GM12878 (cell line): ENCODE data around the gene CFAP299. TPM values are rescaled to one million over a fixed set of nuclear protein-coding genes. Genes with fewer than 3 reads are reported as not detected.

Experiments used
- ATAC-seq: fragments of 200-7000 bp; cut with Tn5 transposase; 3 replicates; pipeline ENCODE4 v1.9.1; 2020; ENCODE audit warnings: mild to moderate bottlenecking, moderate library complexity
- BruUV-seq: library from RNA; stranded (reverse); fragments of 400-500 nt; replicated peaks from 2 replicates; lab custom pipeline; 2021; lab: Mats Ljungman, UMichigan
- CTCF ChIA-PET: fragments of 300-600 bp; sonication (Branson Sonifier 250); formaldehyde crosslinking; extraction: SDS; loops from one replicate; lab custom pipeline; 2021; ENCODE audit warnings: inconsistent platforms; lab: Yijun Ruan, JAX
- POLR2A ChIA-PET: fragments of 350-600 bp; formaldehyde crosslinking; extraction: SDS; loops from one replicate; lab custom pipeline; 2021; ENCODE audit warnings: inconsistent platforms; lab: Charles Lee
- RAD21 ChIA-PET: fragments of 300-600 bp; sonication (Branson Sonifier 250); formaldehyde crosslinking; loops from one replicate; lab custom pipeline; 2023; ENCODE audit warnings: antibody characterized with exemption; ENCODE audit not compliant: unreplicated experiment; lab: Charles Lee
- SMC1A ChIA-PET: fragments of 300-600 bp; sonication (Branson Sonifier 250); formaldehyde crosslinking; loops from one replicate; lab custom pipeline; 2023; ENCODE audit not compliant: unreplicated experiment, uncharacterized antibody; lab: Charles Lee
- DNase-seq: peaks from one replicate; pipeline ENCODE4 v3.0.0-alpha.2; 2011; ENCODE audit warnings: low read depth, low spot score
- FAIRE-seq: peaks from 3 replicates; lab custom pipeline; 2011; peaks lifted over from hg19 to GRCh38; lab: Jason Lieb, UNC
- H2AFZ ChIP-seq: 2 replicates; pipeline ENCODE4 v1.6.0; 2011; ENCODE audit warnings: low read depth, low read length, control low read depth; ENCODE audit not compliant: control insufficient read depth
- H3K27ac ChIP-seq: 2 replicates; pipeline ENCODE4 v1.5.1; 2011; ENCODE audit warnings: control low read depth; ENCODE audit not compliant: control insufficient read depth, insufficient read depth
- H3K27me3 ChIP-seq, 2 experiments: replicated peaks in 1 of 2; 2 replicates each; pipeline versions ENCODE4 v1.6.0 to v1.6.1; 2011; ENCODE audit warnings: low read length in 1 of 2; ENCODE audit not compliant: control insufficient read depth in 2 of 2, insufficient read depth in 2 of 2
- H3K36me3 ChIP-seq, 2 experiments: 2 replicates each; pipeline ENCODE4 v1.5.1; 2011; ENCODE audit warnings: low read length in 1 of 2; ENCODE audit not compliant: control insufficient read depth in 2 of 2, insufficient read depth in 2 of 2
- H3K4me1 ChIP-seq: 2 replicates; pipeline ENCODE4 v1.6.1; 2011; ENCODE audit warnings: mild to moderate bottlenecking, low read length, moderate library complexity, mixed read lengths; ENCODE audit not compliant: control insufficient read depth, insufficient read depth
- H3K4me2 ChIP-seq: 2 replicates; pipeline ENCODE4 v1.6.0; 2011; ENCODE audit warnings: control low read depth; ENCODE audit not compliant: control insufficient read depth, insufficient read depth
- H3K4me3 ChIP-seq: fragments of 200-600 bp; sonication (generic); 2 replicates; pipeline ENCODE4 v1.5.1; 2016
- H3K79me2 ChIP-seq: 2 replicates; pipeline ENCODE4 v1.6.0; 2011; ENCODE audit warnings: low read length; ENCODE audit not compliant: control insufficient read depth, insufficient read depth
- H3K9ac ChIP-seq: 2 replicates; pipeline ENCODE4 v1.8.0; 2011; ENCODE audit warnings: low read length, control low read depth, mixed read lengths; ENCODE audit not compliant: control insufficient read depth, insufficient read depth
- H3K9me3 ChIP-seq: replicated peaks from 3 replicates; pipeline ENCODE4 v1.5.1; 2011; ENCODE audit warnings: mild to moderate bottlenecking, low read length; ENCODE audit not compliant: control insufficient read depth, insufficient read depth
- H4K20me1 ChIP-seq: 2 replicates; pipeline ENCODE4 v1.6.0; 2011; ENCODE audit not compliant: control insufficient read depth, insufficient read depth
- ATF7 ChIP-seq: fragments of 450-650 bp; IDR thresholded peaks from 2 replicates; pipeline ENCODE4 v1.6.1; 2016; ENCODE audit warnings: low read depth, mild to moderate bottlenecking
- CBFB ChIP-seq: IDR thresholded peaks from 2 replicates; pipeline ENCODE4 v1.6.1; 2016; ENCODE audit warnings: antibody characterized with exemption, low read depth
- CREM ChIP-seq: IDR thresholded peaks from 2 replicates; pipeline ENCODE4 v1.6.1; 2014; ENCODE audit warnings: antibody characterized with exemption, low read depth
- CTCF ChIP-seq, 3 experiments: IDR thresholded peaks in 2 of 3; conservative IDR thresholded peaks in 1 of 3; 2 replicates each; pipeline ENCODE4 v1.5.1; 2011; ENCODE audit warnings: low read depth in 3 of 3, low read length in 3 of 3, mild to moderate bottlenecking in 3 of 3, control low read depth in 2 of 3, moderate library complexity in 2 of 3, inconsistent platforms in 1 of 3, mixed read lengths in 1 of 3; ENCODE audit not compliant: control insufficient read depth in 2 of 3, insufficient read depth in 1 of 3; ENCODE audit errors: extremely low read depth in 1 of 3
- HCFC1 ChIP-seq: fragments of 150-350 bp; IDR thresholded peaks from 2 replicates; pipeline ENCODE4 v1.6.1; 2014; ENCODE audit warnings: low read length
- HDAC2 ChIP-seq: fragments of 200-600 bp; sonication (generic); IDR thresholded peaks from 2 replicates; pipeline ENCODE4 v1.6.1; 2017
- MTA3 ChIP-seq: IDR thresholded peaks from 2 replicates; pipeline ENCODE4 v1.6.1; 2012; ENCODE audit warnings: low read length, inconsistent platforms, borderline replicate concordance
- NBN ChIP-seq: fragments of 450-650 bp; IDR thresholded peaks from 2 replicates; pipeline ENCODE4 v1.6.1; 2016
- PBX3 ChIP-seq: IDR thresholded peaks from 2 replicates; pipeline ENCODE4 v1.6.1; 2011; ENCODE audit warnings: mild to moderate bottlenecking, low read depth, low read length, moderate library complexity; ENCODE audit not compliant: insufficient replicate concordance
- SMAD5 ChIP-seq: IDR thresholded peaks from 2 replicates; pipeline ENCODE4 v1.6.1; 2016; ENCODE audit warnings: antibody characterized with exemption, low read depth
- SRF ChIP-seq, 2 experiments: IDR thresholded peaks; 2 replicates each; pipeline ENCODE4 v1.6.1; 2011; ENCODE audit warnings: low read depth in 2 of 2, low read length in 2 of 2, mild to moderate bottlenecking in 1 of 2, moderate library complexity in 1 of 2
- ZBTB4 ChIP-seq: fragments of 450-650 bp; formaldehyde crosslinking; IDR thresholded peaks from 2 replicates; pipeline ENCODE4 v1.4.0; 2022; ENCODE audit warnings: mild to moderate bottlenecking, moderate library complexity
- ZNF622 ChIP-seq: fragments of 450-650 bp; IDR thresholded peaks from 2 replicates; pipeline ENCODE4 v1.6.1; 2017; ENCODE audit warnings: mild to moderate bottlenecking, inconsistent platforms
- ZSCAN29 ChIP-seq: fragments of 450-650 bp; IDR thresholded peaks from 2 replicates; pipeline ENCODE4 v1.6.1; 2017; ENCODE audit warnings: mild to moderate bottlenecking, moderate library complexity
- WGBS: methylation state at CpG from one replicate; pipeline ENCODE4 v1.1.6; 2016; ENCODE audit warnings: low lambda C conversion rate; ENCODE audit not compliant: insufficient replicate concordance, insufficient coverage; ENCODE audit errors: missing lambda C conversion rate; 5-methylcytosine and 5-hydroxymethylcytosine counted together
- in situ Hi-C: fragments of 300-500 bp; cut with MboI; formaldehyde crosslinking; loops from 9 replicates; pipeline ENCODE4 v1.14.3; 2018; ENCODE audit warnings: mixed read lengths
- intact Hi-C: fragments of 100-400 bp; cut with micrococcal nuclease; formaldehyde crosslinking; loops from one replicate; pipeline ENCODE4 v1.14.2; 2022; ENCODE audit not compliant: unreplicated experiment
- polyA plus RNA-seq, 11 experiments: library from polyadenylated mRNA; depleted of rRNA in 4 of 11; unstranded in 6 of 11; stranded (reverse) in 5 of 11; fragments of >200 nt; fragmentation: Nextera tagmentation in 4 of 11; fragmentation: Illumina TruSeq in 1 of 11; extraction: Ambion mirVana in 4 of 11; extraction: Trizol in 1 of 11; gene quantifications; 1 replicate in 1 of 11; 2 replicates in 10 of 11; pipeline versions ENCODE4 v1.2.1 to v1.2.3, GENCODE V29; 2011 to 2016; ENCODE audit warnings: inconsistent platforms in 2 of 11, missing spikeins in 2 of 11, low read depth in 1 of 11
- total RNA-seq, 4 experiments: library from RNA; depleted of rRNA in 3 of 4; stranded (reverse); fragments of >200 nt in 3 of 4; fragmentation: Illumina TruSeq in 1 of 4; extraction: Trizol in 1 of 4; gene quantifications; 2 replicates each; pipeline versions ENCODE4 v1.2.1 to v1.2.3, GENCODE V29; 2013 to 2021

The CFAP299 gene
- total and polyA plus RNA-seq, 10 of the 15 experiments (the other 5 are each of a cell fraction or from before 2014, with no cell fraction given) = 0.06 to 0.34 TPM; not detected in 8

- no peak for TF ChIP-seq ZBTB4 (CRISPR knock-in tag)
- TF ChIP-seq ZSCAN29 = no peak
- no peak for TF ChIP-seq ZNF622
- no peak for TF ChIP-seq CTCF (IDR thresholded peaks at IDR 0.05 in 2 of 3, conservative IDR thresholded peaks at IDR 0.05 in 1 of 3; ENCODE audit: control insufficient read depth in 2 of 3, extremely low read depth in 1 of 3, insufficient read depth in 1 of 3, low read depth in 3 of 3, low read length in 3 of 3)
- no peak for TF ChIP-seq CREM
- TF ChIP-seq, all 136 proteins: peak for 0
These were observed 375.4 kb downstream of the CFAP299 start (continued) for GRCh38 chr4:80710748-80711451.

- intact Hi-C loops = no loop called here
- 53% methylated on average over 1 of the region's 1 CpG for WGBS
- H3K9ac ChIP-seq = no peak overlapping the region
- H3K79me2 ChIP-seq = no peaks in the 10 kb centered on the region
- no peaks in the 10 kb centered on the region for H3K36me3 ChIP-seq
- POLR2A ChIA-PET = no interaction called here
- no peak for FAIRE-seq
- DNase-seq = no peak
- RAD21 ChIA-PET = interaction anchor here (1.3 to 1.6 kb wide), 2 partner anchors 279 to 327 kb away, joined by 3 to 4 read pairs; no protein-coding TSS in a partner anchor
- BruUV-seq = no TSS peak
- no peak overlapping the region for H3K4me2 ChIP-seq
- H3K4me1 ChIP-seq = no peaks in the 10 kb centered on the region
- H3K27me3 ChIP-seq = no peaks in the 10 kb centered on the region
- ATAC-seq = no peak
- H3K9me3 ChIP-seq = no peaks in the 10 kb centered on the region
- H4K20me1 ChIP-seq = no peaks in the 10 kb centered on the region
- no peak overlapping the region for H3K4me3 ChIP-seq
- in situ Hi-C loops = no loop called here
- SMC1A ChIA-PET = interaction anchor here (0.7 to 1.6 kb wide), 4 partner anchors 8 to 166 kb away, joined by 3 to 7 read pairs (median 4); no protein-coding TSS in a partner anchor
- no peak overlapping the region for H2AFZ ChIP-seq
- H3K27ac ChIP-seq = no peak overlapping the region
- CTCF ChIA-PET = interaction anchor here (0.7 to 1.2 kb wide), 4 partner anchors 9 to 236 kb away, joined by 3 to 4 read pairs (median 3); no protein-coding TSS in a partner anchor
- TF ChIP-seq HCFC1 (no peak), PBX3 (no peak), SRF (IDR thresholded peaks at IDR 0.05; ENCODE audit: low read depth in 2 of 2, low read length in 2 of 2) (no peak), CBFB (no peak), MTA3 (no peak), HDAC2 (no peak), CTCF (IDR thresholded peaks at IDR 0.05 in 2 of 3, conservative IDR thresholded peaks at IDR 0.05 in 1 of 3; ENCODE audit: control insufficient read depth in 2 of 3, extremely low read depth in 1 of 3, insufficient read depth in 1 of 3, low read depth in 3 of 3, low read length in 3 of 3) (no peak), SMAD5 (no peak), NBN (no peak), ATF7 (no peak)
These were observed 376.4 kb downstream of the CFAP299 start for GRCh38 chr4:80711956-80712355.
